HepG2 (cell line): ENCODE measurements around the gene RAB30. TPM values are rescaled to one million over a fixed set of nuclear protein-coding genes. Genes with fewer than 3 reads are reported as not detected.

Experiments
- ARID2 ChIP-seq: sonication (generic); formaldehyde crosslinking; IDR thresholded peaks from 2 replicates; pipeline ENCODE4 v1.8.1; 2022; ENCODE audit warnings: mild to moderate bottlenecking, missing genetic modification reagents, borderline replicate concordance
- CENPT ChIP-seq: sonication (generic); formaldehyde crosslinking; IDR thresholded peaks from 2 replicates; pipeline ENCODE4 v1.8.0; 2022; ENCODE audit warnings: low read depth, mild to moderate bottlenecking, moderate library complexity, missing genetic modification reagents
- FOSL1 ChIP-seq: sonication (generic); formaldehyde crosslinking; IDR thresholded peaks from 2 replicates; pipeline ENCODE4 v1.9.0; 2021; ENCODE audit warnings: missing genetic modification reagents, borderline replicate concordance
- FOXA1 ChIP-seq, 2 experiments: fragments of 450-650 bp in 1 of 2; sonication (generic) in 1 of 2; formaldehyde crosslinking in 1 of 2; IDR thresholded peaks; 2 replicates each; pipeline versions ENCODE4 v1.4.0 to v1.6.1; 2016 to 2020; ENCODE audit warnings: missing genetic modification reagents in 1 of 2
- FOXK1 ChIP-seq: sonication (generic); formaldehyde crosslinking; IDR thresholded peaks from 2 replicates; pipeline ENCODE4 v1.4.0; 2020; ENCODE audit warnings: low read depth, missing genetic modification reagents, borderline replicate concordance
- GLI4 ChIP-seq: sonication (generic); formaldehyde crosslinking; IDR thresholded peaks from 2 replicates; pipeline ENCODE4 v1.5.1; 2020; ENCODE audit warnings: missing genetic modification reagents, mild to moderate bottlenecking, moderate library complexity, borderline replicate concordance
- HIVEP1 ChIP-seq: sonication (generic); formaldehyde crosslinking; IDR thresholded peaks from 2 replicates; pipeline ENCODE4 v1.4.0; 2020; ENCODE audit warnings: mild to moderate bottlenecking, missing genetic modification reagents
- HOXA3 ChIP-seq: sonication (generic); formaldehyde crosslinking; IDR thresholded peaks from 2 replicates; pipeline ENCODE4 v1.5.0; 2020; ENCODE audit warnings: missing genetic modification reagents
- MED13 ChIP-seq: sonication (generic); formaldehyde crosslinking; IDR thresholded peaks from 2 replicates; pipeline ENCODE4 v1.5.0; 2020; ENCODE audit warnings: missing genetic modification reagents
- NPAS2 ChIP-seq: sonication (generic); formaldehyde crosslinking; IDR thresholded peaks from 2 replicates; pipeline ENCODE4 v1.8.0; 2022; ENCODE audit warnings: mild to moderate bottlenecking, missing genetic modification reagents, borderline replicate concordance
- NRL ChIP-seq: sonication (generic); formaldehyde crosslinking; IDR thresholded peaks from 2 replicates; pipeline ENCODE4 v1.5.0; 2020; ENCODE audit warnings: missing genetic modification reagents, mild to moderate bottlenecking, moderate library complexity, borderline replicate concordance
- POLR2A ChIP-seq, 2 experiments: IDR thresholded peaks; 2 replicates each; pipeline ENCODE4 v1.6.1; 2011; ENCODE audit warnings: low read depth in 2 of 2, low read length in 2 of 2, mild to moderate bottlenecking in 1 of 2, moderate library complexity in 1 of 2; ENCODE audit not compliant: insufficient read depth in 1 of 2
- RAD51 ChIP-seq: fragments of 450-650 bp; IDR thresholded peaks from 2 replicates; pipeline ENCODE4 v1.6.1; 2016; ENCODE audit warnings: borderline replicate concordance
- SP140L ChIP-seq: sonication (generic); formaldehyde crosslinking; IDR thresholded peaks from 2 replicates; pipeline ENCODE4 v1.4.0; 2020; ENCODE audit warnings: missing genetic modification reagents, borderline replicate concordance
- SP4 ChIP-seq: sonication (generic); formaldehyde crosslinking; IDR thresholded peaks from 2 replicates; pipeline ENCODE4 v1.8.1; 2023; ENCODE audit warnings: mild to moderate bottlenecking, missing genetic modification reagents
- SPEN ChIP-seq: sonication (generic); formaldehyde crosslinking; IDR thresholded peaks from 2 replicates; pipeline ENCODE4 v1.5.1; 2020; ENCODE audit warnings: low read depth, mild to moderate bottlenecking, missing genetic modification reagents
- XBP1 ChIP-seq: sonication (generic); formaldehyde crosslinking; IDR thresholded peaks from 2 replicates; pipeline ENCODE4 v1.5.0; 2020; ENCODE audit warnings: missing genetic modification reagents
- ZBTB7B ChIP-seq: sonication (generic); formaldehyde crosslinking; IDR thresholded peaks from 2 replicates; pipeline ENCODE4 v1.4.0; 2020; ENCODE audit warnings: missing genetic modification reagents
- ZKSCAN8 ChIP-seq: IDR thresholded peaks from 2 replicates; pipeline ENCODE4 v1.6.1; 2016; ENCODE audit warnings: borderline replicate concordance, missing genetic modification reagents, missing compliant biosample characterization
- ZNF124 ChIP-seq: sonication (generic); formaldehyde crosslinking; IDR thresholded peaks from 2 replicates; pipeline ENCODE4 v1.4.0; 2020; ENCODE audit warnings: missing genetic modification reagents
- ZNF143 ChIP-seq: sonication (generic); formaldehyde crosslinking; IDR thresholded peaks from 2 replicates; pipeline ENCODE4 v1.4.0; 2020; ENCODE audit warnings: missing genetic modification reagents
- ZNF317 ChIP-seq: sonication (generic); formaldehyde crosslinking; IDR thresholded peaks from 2 replicates; pipeline ENCODE4 v1.5.0; 2020; ENCODE audit warnings: mild to moderate bottlenecking, missing genetic modification reagents
- ZNF33B ChIP-seq: sonication (generic); formaldehyde crosslinking; IDR thresholded peaks from 2 replicates; pipeline ENCODE4 v1.5.1; 2020; ENCODE audit warnings: mild to moderate bottlenecking, missing genetic modification reagents
- ZNF570 ChIP-seq: sonication (generic); formaldehyde crosslinking; IDR thresholded peaks from 2 replicates; pipeline ENCODE4 v1.4.0; 2020; ENCODE audit warnings: mild to moderate bottlenecking, missing genetic modification reagents, borderline replicate concordance
- ZNF75D ChIP-seq: sonication (generic); formaldehyde crosslinking; IDR thresholded peaks from 2 replicates; pipeline ENCODE4 v1.8.1; 2023; ENCODE audit warnings: missing genetic modification reagents, mild to moderate bottlenecking, borderline replicate concordance
- ZSCAN25 ChIP-seq: sonication (generic); formaldehyde crosslinking; IDR thresholded peaks from 2 replicates; pipeline ENCODE4 v1.8.0; 2022; ENCODE audit warnings: mild to moderate bottlenecking, missing genetic modification reagents
- polyA plus RNA-seq, 8 experiments: library from polyadenylated mRNA; depleted of rRNA in 3 of 8; stranded (reverse) in 7 of 8; unstranded in 1 of 8; fragments of >200 nt; fragmentation: Illumina TruSeq in 4 of 8; extraction: Trizol in 4 of 8; gene quantifications; 2 replicates each; pipeline versions ENCODE4 v1.2.1 to v1.2.3, GENCODE V29; 2011 to 2016; ENCODE audit warnings: low read depth in 4 of 8, missing spikeins in 1 of 8, mixed read lengths in 1 of 8; ENCODE audit not compliant: insufficient read depth in 1 of 8
- total RNA-seq, 5 experiments: library from RNA; depleted of rRNA; stranded (reverse); fragments of >200 nt; fragmentation: Illumina TruSeq; extraction: Trizol; gene quantifications; 2 replicates each; pipeline ENCODE4 v1.2.3, GENCODE V29; 2016; ENCODE audit warnings: low read depth in 1 of 5
- TF ChIP-seq, protein P1 (sequence below): sonication (generic); formaldehyde crosslinking; IDR thresholded peaks from 2 replicates; pipeline ENCODE4 v1.4.0; 2020; ENCODE audit warnings: missing genetic modification reagents, mild to moderate bottlenecking, borderline replicate concordance
- TF ChIP-seq, protein P2 (sequence below): sonication (generic); formaldehyde crosslinking; IDR thresholded peaks from 2 replicates; pipeline ENCODE4 v1.5.0; 2020; ENCODE audit warnings: mild to moderate bottlenecking, missing genetic modification reagents, borderline replicate concordance
- TF ChIP-seq, protein P3 (sequence below): sonication (generic); formaldehyde crosslinking; IDR thresholded peaks from 2 replicates; pipeline ENCODE4 v1.8.0; 2022; ENCODE audit warnings: mild to moderate bottlenecking, missing genetic modification reagents, moderate library complexity

The RAB30 gene
- total and polyA plus RNA-seq, 2 of the 13 experiments (the other 11 are each of a cell fraction or from before 2014, with no cell fraction given), result 3.7 to 5.0 TPM

DNA sequence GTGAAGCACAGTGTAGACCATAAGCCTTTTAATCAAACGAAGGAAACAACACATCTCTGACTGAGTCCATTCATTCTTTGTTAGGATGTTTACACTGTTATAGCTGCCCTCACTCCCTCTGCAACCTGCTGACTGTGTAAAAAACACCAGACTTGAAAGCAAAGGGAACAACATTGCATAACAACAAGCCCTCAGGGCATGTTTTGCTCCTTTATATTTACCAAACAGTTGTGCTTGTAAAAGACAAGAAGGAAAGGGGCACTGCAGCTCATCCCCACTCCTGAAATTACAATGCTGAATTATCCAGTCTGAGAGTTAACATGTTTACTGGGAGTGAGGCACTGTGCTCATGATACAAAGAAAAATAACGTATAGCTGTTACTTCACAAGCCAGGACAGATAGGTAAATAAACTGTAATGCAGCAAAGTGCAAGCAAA, 46.4 kb downstream of the RAB30 start (continued):
- TF ChIP-seq, protein P1, sequence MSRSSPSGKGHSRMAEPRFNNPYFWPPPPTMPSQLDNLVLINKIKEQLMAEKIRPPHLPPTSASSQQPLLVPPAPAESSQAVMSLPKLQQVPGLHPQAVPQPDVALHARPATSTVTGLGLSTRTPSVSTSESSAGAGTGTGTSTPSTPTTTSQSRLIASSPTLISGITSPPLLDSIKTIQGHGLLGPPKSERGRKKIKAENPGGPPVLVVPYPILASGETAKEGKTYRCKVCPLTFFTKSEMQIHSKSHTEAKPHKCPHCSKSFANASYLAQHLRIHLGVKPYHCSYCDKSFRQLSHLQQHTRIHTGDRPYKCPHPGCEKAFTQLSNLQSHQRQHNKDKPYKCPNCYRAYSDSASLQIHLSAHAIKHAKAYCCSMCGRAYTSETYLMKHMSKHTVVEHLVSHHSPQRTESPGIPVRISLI, result no peak
- no peak for TF ChIP-seq ZBTB7B (CRISPR knock-in tag)
- no peak for TF ChIP-seq RAD51
- no peak for TF ChIP-seq HIVEP1
- 0 out of 2 replicates have a peak, but pooled peaks have one; percentile 32 for TF ChIP-seq ARID2 (CRISPR knock-in tag)
- no peak for TF ChIP-seq FOSL1 (CRISPR knock-in tag)
- TF ChIP-seq ZKSCAN8, result no peak
- TF ChIP-seq, protein P2, sequence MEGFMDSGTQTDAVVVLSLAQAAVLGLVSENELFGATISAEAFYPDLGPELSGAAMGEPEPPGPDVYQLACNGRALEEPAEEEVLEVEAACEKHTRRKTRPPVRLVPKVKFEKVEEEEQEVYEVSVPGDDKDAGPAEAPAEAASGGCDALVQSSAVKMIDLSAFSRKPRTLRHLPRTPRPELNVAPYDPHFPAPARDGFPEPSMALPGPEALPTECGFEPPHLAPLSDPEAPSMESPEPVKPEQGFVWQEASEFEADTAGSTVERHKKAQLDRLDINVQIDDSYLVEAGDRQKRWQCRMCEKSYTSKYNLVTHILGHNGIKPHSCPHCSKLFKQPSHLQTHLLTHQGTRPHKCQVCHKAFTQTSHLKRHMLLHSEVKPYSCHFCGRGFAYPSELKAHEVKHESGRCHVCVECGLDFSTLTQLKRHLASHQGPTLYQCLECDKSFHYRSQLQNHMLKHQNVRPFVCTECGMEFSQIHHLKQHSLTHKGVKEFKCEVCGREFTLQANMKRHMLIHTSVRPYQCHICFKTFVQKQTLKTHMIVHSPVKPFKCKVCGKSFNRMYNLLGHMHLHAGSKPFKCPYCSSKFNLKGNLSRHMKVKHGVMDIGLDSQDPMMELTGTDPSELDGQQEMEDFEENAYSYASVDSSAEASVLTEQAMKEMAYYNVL (CRISPR knock-in tag), result no peak
- TF ChIP-seq ZSCAN25, result no peak
- TF ChIP-seq ZNF124 (CRISPR knock-in tag), result no peak
- no peak for TF ChIP-seq GLI4 (CRISPR knock-in tag)
- TF ChIP-seq POLR2A (IDR thresholded peaks at IDR 0.05; ENCODE audit: insufficient read depth in 1 of 2, low read depth in 2 of 2, low read length in 2 of 2), result no peak
- no peak for TF ChIP-seq SP4 (CRISPR knock-in tag)
- no peak for TF ChIP-seq ZNF317
- no peak for TF ChIP-seq MED13
- no peak for TF ChIP-seq XBP1 (CRISPR knock-in tag)
- no peak for TF ChIP-seq ZNF570 (CRISPR knock-in tag)
- no peak for TF ChIP-seq HOXA3 (CRISPR knock-in tag)
- no peak for TF ChIP-seq ZNF75D
- no peak for TF ChIP-seq CENPT (CRISPR knock-in tag)
- no peak for TF ChIP-seq FOXA1 (IDR thresholded peaks at IDR 0.05)
- 0 out of 2 replicates have a peak, but pooled peaks have one; percentile 43 for TF ChIP-seq FOXA1 (CRISPR knock-in tag; IDR thresholded peaks at IDR 0.05)
- TF ChIP-seq FOXK1 (CRISPR knock-in tag), result peak; percentile 91
- TF ChIP-seq NPAS2, result no peak
- TF ChIP-seq, protein P3, sequence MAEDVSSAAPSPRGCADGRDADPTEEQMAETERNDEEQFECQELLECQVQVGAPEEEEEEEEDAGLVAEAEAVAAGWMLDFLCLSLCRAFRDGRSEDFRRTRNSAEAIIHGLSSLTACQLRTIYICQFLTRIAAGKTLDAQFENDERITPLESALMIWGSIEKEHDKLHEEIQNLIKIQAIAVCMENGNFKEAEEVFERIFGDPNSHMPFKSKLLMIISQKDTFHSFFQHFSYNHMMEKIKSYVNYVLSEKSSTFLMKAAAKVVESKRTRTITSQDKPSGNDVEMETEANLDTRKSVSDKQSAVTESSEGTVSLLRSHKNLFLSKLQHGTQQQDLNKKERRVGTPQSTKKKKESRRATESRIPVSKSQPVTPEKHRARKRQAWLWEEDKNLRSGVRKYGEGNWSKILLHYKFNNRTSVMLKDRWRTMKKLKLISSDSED (CRISPR knock-in tag), result no peak
- TF ChIP-seq SP140L (CRISPR knock-in tag), result no peak
- no peak for TF ChIP-seq SPEN
- TF ChIP-seq NRL, result no peak
- TF ChIP-seq ZNF33B, result no peak
- TF ChIP-seq ZNF143, result no peak
